Panc1 (cell line): ENCODE results near the gene BTBD19. TPM values are rescaled to one million over a fixed set of nuclear protein-coding genes. Genes with fewer than 3 reads are reported as not detected.
A peak's percentile ranks its signal among the peaks of the same experiment; 100 is the strongest.

Experiments
- ATAC-seq: fragments of 200-7000 bp; cut with Tn5 transposase; 2 replicates; pipeline ENCODE4 v1.9.1; 2020; ENCODE audit warnings: mild to moderate bottlenecking, moderate library complexity
- BruUV-seq: library from RNA; stranded (reverse); fragments of 400-500 nt; replicated peaks from 2 replicates; lab custom pipeline; 2021; lab: Mats Ljungman, UMichigan
- CTCF ChIA-PET: fragments of 300-600 bp; sonication (Branson Sonifier 250); formaldehyde crosslinking; loops from one replicate; lab custom pipeline; 2022; ENCODE audit warnings: antibody characterized with exemption; lab: Charles Lee
- POLR2A ChIA-PET: fragments of 300-600 bp; sonication (Branson Sonifier 250); formaldehyde crosslinking; loops from one replicate; lab custom pipeline; 2022; ENCODE audit warnings: antibody characterized with exemption; lab: Charles Lee
- DNase-seq: peaks from one replicate; pipeline ENCODE4 v3.0.0-alpha.2; 2010; ENCODE audit warnings: low read depth, low spot score
- H3K27ac ChIP-seq: 2 replicates; pipeline ENCODE4 v1.5.1; 2011; ENCODE audit warnings: mild to moderate bottlenecking, low read length, inconsistent platforms
- H3K27me3 ChIP-seq: fragments of 200-500 bp; sonication (Bioruptor generic); 2 replicates; pipeline ENCODE4 v1.6.0; 2014; ENCODE audit warnings: low read length, inconsistent platforms; ENCODE audit not compliant: control insufficient read depth, insufficient read depth
- H3K36me3 ChIP-seq: fragments of 200-500 bp; sonication (Bioruptor generic); 2 replicates; pipeline ENCODE4 v1.5.1; 2014; ENCODE audit warnings: inconsistent platforms, mild to moderate bottlenecking, low read length, moderate library complexity; ENCODE audit not compliant: control insufficient read depth, insufficient read depth
- H3K4me1 ChIP-seq: 2 replicates; pipeline ENCODE4 v1.5.1; 2011; ENCODE audit warnings: inconsistent platforms, mild to moderate bottlenecking, low read length, moderate library complexity; ENCODE audit not compliant: control insufficient read depth, insufficient read depth
- H3K4me3 ChIP-seq, 2 experiments: 2 replicates each; pipeline ENCODE4 v1.5.1; 2011 to 2012; ENCODE audit warnings: low read depth in 2 of 2, low read length in 2 of 2, mild to moderate bottlenecking in 2 of 2, inconsistent platforms in 1 of 2, moderate library complexity in 1 of 2
- H3K9me3 ChIP-seq: fragments of 200-500 bp; sonication (Bioruptor generic); 2 replicates; pipeline ENCODE4 v1.5.1; 2014; ENCODE audit warnings: low read depth, mild to moderate bottlenecking, inconsistent platforms, low read length, moderate library complexity; ENCODE audit not compliant: control insufficient read depth, insufficient read depth
- CTCF ChIP-seq: fragments of 450-650 bp; IDR thresholded peaks from 2 replicates; pipeline ENCODE4 v1.5.1; 2017; ENCODE audit warnings: mild to moderate bottlenecking
- POLR2AphosphoS5 ChIP-seq: IDR thresholded peaks from 2 replicates; pipeline ENCODE4 v1.6.1; 2012; ENCODE audit warnings: mild to moderate bottlenecking, low read depth, low read length, moderate library complexity
- REST ChIP-seq, 2 experiments: IDR thresholded peaks; 2 replicates each; pipeline ENCODE4 v1.6.1; 2011 to 2012; ENCODE audit warnings: low read depth in 2 of 2, control low read depth in 1 of 2, low read length in 1 of 2, mild to moderate bottlenecking in 1 of 2, moderate library complexity in 1 of 2; ENCODE audit not compliant: insufficient read depth in 1 of 2
- SIN3A ChIP-seq: IDR thresholded peaks from 2 replicates; pipeline ENCODE4 v1.6.1; 2012; ENCODE audit warnings: low read depth, mild to moderate bottlenecking, low read length, moderate library complexity, borderline replicate concordance; ENCODE audit not compliant: insufficient read depth
- TCF7L2 ChIP-seq: IDR thresholded peaks from 2 replicates; pipeline ENCODE4 v1.6.1; 2011; ENCODE audit warnings: mild to moderate bottlenecking, low read depth, low read length, inconsistent platforms
- in situ Hi-C: cut with HindIII; loops from 2 replicates; pipeline ENCODE4 v1.10.0; 2016; ENCODE audit warnings: low sequenced_read_pairs, low pct_unique_long_range_greater_than_20kb
- intact Hi-C: fragments of 100-400 bp; cut with micrococcal nuclease; formaldehyde crosslinking; loops from one replicate; pipeline ENCODE4 v1.10.0; 2022; ENCODE audit not compliant: unreplicated experiment
- total RNA-seq: library from RNA; stranded (reverse); gene quantifications from one replicate; pipeline ENCODE4 v1.2.1, GENCODE V29; 2021; ENCODE audit not compliant: unreplicated experiment

The BTBD19 gene
- total RNA-seq, 1 experiment from 2014 or later: 2.6 TPM

DNA sequence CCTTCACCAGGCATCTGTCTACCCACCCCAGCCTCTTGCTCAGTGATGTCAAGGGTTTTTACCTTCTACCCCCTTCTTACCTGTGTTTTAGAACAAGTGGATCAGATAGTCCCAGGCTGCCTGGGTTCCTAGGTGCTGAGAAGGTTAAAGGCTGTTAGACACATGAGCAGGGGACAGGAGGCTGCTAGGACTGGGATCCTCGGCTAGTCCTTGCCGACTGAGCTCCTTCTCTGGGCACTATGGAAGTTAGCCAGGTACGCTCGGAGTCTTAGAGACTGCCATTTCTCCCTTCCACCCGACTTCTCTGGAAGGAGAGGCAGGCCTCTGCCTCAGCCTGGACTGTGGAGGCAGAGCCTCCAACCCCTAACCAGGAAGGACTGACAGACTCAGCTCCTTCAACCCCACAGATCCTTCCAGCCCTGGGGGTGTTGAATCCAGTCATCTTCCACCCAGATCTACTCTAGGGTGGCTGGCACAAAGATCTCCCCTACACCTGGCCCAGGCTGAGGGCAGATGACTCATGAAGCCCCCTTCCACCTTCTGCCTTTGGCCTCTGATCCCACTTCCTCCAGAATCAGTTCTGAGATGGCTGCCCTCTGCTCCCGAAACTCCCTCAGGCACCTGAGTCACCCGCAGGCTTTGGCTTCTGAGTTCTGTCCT is 1.5 kb upstream of the BTBD19 start, which contains the start of gene DYNLT4:
DYNLT4 (minus strand) TSS at position 648 of the 660 bp plus-strand sequence. CDS start 683 bp downstream, outside the sequence.
- in situ Hi-C loops: no loop called here
- POLR2A ChIA-PET: interaction anchor here (0.6 to 1.2 kb wide), 2 partner anchors 12 to 85 kb away, joined by 3 to 6 read pairs; no protein-coding TSS in a partner anchor

More for the DNA sequence above, 1.5 kb upstream of the BTBD19 start, which contains the start of gene DYNLT4:
- intact Hi-C loops: no loop called here
- Histone ChIP-seq H3K27me3 (no peaks in the 10 kb centered on the region), H3K4me3 (no peak within 1 kb of the TSS), H3K36me3 (no peaks in the 10 kb centered on the region), H3K27ac (peak within 1 kb of the TSS; percentile 94), H3K4me1 (peaks cover 48% of the 10 kb centered on the region), H3K9me3 (no peaks in the 10 kb centered on the region)
- ATAC-seq (peak; percentile 12), DNase-seq (no peak)
- no TSS peak for BruUV-seq
- TF ChIP-seq REST (IDR thresholded peaks at IDR 0.05; ENCODE audit: insufficient read depth in 1 of 2, low read depth in 2 of 2, low read length in 1 of 2) (no peak), TCF7L2 (no peak), CTCF (no peak), SIN3A (no peak), POLR2AphosphoS5 (no peak)
- CTCF ChIA-PET: no interaction called here
